Forelimb muscle (tissue), 1 donor: ENCODE measurements around the gene SLC32A1. TPM values are rescaled to one million over a fixed set of nuclear protein-coding genes. Genes with fewer than 3 reads are reported as not detected.
A peak's percentile ranks its signal among the peaks of the same experiment; 100 is the strongest.

Experiments used
- DNase-seq: peaks from one replicate; pipeline ENCODE4 v3.0.0-alpha.2; 2013; ENCODE audit warnings: low read depth
- polyA plus RNA-seq: library from polyadenylated mRNA; unstranded; fragments of 120-200 nt; gene quantifications from one replicate; pipeline ENCODE4 v1.2.1, GENCODE V29; 2013; ENCODE audit not compliant: insufficient read length

The SLC32A1 gene, protein sequence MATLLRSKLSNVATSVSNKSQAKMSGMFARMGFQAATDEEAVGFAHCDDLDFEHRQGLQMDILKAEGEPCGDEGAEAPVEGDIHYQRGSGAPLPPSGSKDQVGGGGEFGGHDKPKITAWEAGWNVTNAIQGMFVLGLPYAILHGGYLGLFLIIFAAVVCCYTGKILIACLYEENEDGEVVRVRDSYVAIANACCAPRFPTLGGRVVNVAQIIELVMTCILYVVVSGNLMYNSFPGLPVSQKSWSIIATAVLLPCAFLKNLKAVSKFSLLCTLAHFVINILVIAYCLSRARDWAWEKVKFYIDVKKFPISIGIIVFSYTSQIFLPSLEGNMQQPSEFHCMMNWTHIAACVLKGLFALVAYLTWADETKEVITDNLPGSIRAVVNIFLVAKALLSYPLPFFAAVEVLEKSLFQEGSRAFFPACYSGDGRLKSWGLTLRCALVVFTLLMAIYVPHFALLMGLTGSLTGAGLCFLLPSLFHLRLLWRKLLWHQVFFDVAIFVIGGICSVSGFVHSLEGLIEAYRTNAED
- polyA plus RNA-seq: not detected

DNA sequence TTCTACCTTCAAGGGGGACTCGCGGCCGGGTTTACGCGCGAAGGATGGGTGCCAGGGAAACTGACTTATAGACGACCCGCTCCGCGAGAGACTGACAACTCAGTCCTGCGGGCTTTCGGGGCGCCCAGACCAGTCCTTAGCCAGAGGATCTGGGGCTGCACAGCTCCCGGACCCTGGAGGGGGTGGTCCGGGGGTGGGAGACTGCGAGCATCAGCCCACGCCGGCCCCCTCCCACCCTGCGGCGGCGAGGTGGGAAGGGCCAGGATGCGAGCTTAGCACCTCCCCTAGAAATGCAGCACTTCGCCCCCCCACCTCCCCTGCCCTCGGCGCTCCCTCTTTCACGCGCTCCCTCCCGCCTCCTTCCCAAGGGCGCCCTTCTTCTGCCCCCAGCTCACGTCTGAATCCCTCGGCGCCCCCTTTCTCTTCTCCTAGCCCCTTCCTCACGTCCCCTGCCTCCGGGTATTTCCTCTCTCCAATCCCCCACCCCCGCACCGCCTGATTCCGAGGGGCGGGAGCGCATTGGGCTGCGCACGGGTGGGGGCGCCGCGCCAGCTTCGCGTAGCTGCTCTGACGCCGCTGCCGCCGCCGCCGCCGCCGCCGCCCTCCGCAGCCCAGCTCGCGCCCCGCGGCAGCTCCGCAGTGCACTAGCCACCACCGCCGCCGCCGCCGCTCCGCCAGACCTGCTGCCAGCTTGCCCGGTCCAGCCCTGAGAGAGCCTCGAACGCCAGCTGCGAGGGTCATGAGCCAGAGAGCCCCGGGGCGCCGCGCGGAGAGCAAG lies at the start of gene SLC32A1:
SLC32A1 (plus strand) TSS at position 639 of the 778 bp plus-strand sequence. CDS start 239 bp downstream, outside the sequence.
- DNase-seq: no peak

DNA sequence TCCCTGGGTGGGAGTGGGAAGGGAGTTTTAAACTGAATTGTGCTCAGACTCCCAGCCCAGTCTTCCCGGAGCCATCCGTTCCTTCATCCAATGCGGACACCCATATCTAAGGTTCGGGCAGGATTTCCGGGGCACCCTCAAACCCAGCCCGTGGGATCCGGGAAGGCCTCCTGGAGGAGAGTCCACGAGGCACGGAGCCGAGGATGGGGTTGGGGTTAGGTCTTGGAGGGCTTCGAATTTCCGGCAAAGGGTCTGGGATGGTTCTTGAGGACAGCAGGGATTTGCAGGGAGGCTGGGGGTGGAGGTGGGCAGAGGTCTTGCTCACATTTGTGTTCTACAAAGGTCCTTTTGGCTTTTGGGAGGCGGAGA lies 49.5 kb upstream of the SLC32A1 start:
- DNase-seq: no peak

DNA sequence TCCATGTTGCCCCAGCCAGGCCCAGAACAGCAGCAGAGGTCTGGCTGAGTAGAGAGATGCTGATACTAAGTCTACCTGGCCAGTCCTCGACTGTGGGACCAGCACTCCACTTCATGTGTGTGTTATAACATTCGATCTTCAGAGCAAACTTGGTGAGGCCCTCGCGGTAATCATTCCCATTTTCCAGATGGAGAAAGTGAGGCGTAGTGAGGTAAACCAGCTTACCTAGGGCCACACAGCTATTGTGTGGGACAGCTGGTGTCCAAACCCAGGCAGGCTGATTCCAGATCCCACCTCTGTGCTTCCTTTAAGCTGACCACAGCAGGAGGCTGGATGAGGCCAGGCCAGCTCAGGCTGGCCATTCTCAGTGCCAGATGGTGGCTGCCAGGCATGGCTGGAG lies 47.7 kb upstream of the SLC32A1 start:
- DNase-seq: no peak

DNA sequence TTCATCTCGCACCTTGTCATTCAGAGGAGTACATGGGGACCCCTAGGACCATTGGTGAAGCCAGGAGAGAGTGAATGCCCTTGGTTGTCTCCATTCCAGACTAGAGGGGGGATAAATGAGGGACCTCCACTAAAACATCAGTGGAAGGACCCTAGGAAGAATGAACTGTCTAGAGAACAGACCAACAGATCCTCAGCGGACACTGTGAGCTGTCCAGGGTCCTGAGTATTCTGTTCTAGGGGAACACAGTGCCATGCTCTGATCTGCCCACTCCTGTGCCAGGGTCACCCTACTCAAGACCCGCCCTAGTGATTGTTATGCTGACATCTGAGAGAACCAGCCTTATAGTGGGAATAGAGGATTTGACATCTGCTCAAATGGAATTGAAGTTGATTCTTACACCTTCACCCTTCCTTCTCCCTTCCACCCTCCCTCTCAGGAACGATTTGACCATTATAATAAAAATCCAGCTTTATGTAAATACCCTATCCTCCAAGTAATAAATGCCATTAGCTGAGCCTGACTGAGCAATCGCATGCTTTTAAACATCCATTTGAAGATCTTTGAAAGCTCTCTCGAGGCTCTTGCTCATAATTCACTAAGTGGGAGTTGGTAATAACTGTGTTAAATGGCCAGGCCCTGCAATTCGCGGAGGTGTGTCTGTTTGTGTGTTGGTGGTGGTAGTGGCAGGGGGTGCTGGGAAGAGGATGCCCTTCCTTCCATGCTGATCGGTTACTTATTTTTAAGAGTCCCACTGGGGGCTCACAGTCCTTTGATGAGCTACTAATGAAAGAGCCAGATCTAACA lies 43.6 kb upstream of the SLC32A1 start:
- no peak for DNase-seq

DNA sequence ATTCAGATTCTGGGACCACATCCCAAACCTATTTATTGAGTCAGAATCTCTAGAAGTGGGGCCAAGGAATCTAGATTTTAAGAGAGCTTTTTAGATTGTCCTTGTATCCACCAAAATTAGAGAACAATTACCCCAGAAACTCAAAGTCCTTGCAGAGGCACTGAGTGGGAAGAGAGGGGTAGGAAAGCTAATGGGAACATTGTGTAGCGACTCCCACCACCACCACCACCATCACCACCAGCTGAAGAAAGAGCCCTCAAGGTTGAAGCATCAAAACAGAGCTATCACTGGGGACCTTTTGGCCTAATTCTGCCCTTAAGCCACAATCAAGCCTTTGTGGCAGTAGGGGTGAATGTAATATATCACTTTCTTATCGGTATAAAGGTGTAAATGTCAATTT lies 39.0 kb upstream of the SLC32A1 start:
- DNase-seq: no peak

DNA sequence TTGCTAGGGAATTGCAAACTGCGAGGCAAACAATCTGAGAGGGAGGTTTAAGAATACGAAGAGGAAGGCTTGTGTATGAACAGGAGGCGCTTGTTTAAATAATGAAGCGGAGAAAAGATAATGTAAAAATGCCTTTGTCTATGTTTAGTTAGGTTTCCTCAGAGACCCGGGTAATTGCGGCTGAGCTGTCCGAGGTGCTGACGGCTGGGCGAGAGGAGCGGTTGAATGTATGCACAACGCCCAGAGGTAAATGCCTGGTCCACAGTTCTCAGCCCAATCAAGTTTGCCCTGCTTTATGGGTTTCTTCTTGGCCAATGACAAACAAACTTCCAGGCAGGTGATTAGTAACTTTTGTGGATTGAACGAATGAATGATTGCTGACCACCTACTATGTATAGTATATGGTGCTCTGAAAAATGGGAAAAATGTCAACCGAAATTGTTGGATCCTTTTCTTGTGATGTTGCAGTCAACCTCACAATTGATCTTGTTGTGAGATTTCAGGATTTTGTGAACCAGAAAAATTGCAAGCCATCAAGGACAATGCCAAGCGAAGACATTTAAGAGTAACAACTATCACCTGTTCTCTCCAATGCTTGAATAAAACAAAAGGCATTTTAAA lies 38.3 kb upstream of the SLC32A1 start:
- DNase-seq: no peak

DNA sequence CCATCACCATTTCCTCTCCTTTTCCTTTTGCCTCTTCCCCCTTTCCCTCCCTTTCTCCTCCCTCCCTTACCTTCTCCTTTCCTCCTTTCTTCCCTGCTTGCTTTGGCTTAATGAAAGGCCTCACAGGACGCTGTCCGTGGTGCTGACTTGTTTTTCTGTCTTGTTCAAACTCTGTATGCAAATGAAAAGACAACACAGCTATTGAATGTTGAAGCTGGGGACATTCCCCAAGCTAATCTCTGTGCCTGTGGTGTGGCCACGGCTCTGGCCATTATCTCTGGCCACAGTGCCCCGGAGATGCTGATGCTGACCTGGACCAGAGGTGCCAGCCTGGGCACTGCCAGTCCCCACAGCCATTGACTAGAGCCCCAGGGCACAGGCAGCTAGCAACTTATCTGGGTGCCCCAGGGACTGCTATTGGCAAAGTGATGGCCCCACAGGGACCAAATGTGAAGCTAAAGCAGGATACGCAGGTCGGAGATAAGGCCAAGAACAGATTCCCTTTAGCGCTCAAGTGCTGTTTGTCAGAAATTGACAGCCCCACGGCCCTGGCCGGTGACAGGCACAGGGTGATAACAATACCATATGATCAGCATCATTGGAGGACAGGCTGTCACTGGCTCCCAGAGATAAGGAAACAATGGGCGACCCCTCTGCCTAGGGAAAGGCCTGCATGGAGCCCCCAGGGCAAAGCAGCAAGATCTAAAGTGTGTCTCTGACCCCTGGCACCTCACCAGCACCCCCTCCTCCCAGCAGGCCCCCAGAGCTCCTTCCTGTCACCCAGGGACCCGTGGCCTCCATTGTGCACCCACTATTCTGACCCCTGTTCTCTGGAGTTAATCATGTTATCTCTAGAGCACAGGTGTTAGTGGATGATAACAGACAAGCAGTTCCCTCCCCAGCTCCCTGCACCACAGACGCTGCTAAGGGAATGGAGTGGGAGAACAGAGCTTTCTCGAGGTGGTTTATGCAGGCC lies 31.6 kb upstream of the SLC32A1 start:
- DNase-seq: peak; percentile 43

DNA sequence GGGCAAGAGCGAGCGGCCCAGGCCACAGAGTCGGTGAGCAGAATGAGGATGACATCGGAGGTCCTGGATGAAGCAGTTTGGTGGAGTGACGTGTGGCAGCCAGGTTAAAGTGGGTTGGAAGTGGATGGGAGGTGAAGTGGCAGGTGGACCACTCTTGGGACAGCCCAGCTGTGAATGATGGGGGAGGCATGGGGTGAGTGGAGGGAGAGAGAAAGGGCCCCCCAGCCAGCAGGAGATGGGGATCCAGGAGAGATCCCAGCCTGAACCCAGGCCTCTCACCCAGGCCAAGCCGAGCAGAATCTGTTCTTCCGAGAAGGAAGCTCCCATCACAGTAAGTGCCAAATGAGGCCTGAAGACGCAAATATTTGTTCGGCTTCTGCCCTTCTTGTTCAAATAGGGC lies 27.0 kb upstream of the SLC32A1 start:
- DNase-seq: no peak

DNA sequence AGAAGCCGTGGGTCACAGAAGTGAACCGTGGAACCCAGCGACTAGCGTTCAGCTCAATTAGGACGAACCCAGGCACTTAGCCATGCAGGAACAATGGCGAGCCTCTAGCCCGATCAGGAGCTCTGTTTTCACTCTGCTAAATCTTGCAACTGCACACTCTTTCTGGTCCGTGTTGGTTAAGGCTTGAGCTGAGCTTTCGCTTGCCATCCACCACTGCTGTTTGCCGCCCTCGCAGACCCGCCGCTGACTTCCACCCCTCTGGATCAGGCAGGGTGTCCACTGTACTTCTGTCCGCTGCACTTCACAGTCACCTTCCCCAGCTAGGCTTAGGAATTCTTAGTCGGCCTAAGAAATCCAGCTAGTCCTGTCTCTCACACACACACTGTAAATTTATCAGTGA lies 25.7 kb upstream of the SLC32A1 start:
- DNase-seq: no peak

DNA sequence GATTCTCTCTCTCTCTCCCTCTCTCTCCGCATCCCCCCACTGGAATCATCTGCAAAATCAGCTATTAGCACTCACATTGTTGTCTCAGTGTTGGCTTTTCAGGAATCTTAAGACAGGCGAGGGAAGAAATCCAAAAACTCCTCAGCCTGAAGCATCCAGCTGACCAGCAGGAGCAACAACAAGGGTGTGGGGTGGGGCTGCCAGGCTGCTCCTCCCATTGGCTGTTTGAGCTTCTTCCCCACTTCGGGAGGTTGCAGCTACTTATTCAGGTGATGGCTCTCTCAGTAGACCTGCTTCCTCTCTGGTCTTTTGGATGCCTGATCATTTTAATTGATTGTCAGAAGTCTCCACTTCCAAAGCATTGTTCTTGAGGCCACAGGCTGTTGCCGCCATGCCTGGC lies 24.1 kb upstream of the SLC32A1 start:
- DNase-seq: no peak

DNA sequence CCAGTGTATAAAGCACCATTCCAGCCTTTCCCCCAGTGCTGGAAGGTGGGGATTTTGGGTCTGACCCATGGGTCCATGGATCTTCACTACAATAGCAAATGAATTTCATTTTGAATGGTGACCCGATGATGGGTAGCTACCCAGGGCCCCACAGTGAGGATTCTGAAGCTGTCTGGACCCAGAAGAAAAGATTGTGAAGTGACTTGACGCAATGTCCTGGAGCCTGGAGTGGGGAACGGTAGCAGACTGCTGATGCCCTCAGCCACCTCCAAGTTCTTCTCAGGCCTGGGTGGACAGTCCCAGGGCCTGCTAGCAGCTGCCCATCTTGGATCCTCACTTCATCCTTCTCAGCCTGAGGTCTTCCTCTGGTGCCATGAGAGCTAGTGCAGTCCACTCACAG lies 23.4 kb upstream of the SLC32A1 start:
- no peak for DNase-seq

DNA sequence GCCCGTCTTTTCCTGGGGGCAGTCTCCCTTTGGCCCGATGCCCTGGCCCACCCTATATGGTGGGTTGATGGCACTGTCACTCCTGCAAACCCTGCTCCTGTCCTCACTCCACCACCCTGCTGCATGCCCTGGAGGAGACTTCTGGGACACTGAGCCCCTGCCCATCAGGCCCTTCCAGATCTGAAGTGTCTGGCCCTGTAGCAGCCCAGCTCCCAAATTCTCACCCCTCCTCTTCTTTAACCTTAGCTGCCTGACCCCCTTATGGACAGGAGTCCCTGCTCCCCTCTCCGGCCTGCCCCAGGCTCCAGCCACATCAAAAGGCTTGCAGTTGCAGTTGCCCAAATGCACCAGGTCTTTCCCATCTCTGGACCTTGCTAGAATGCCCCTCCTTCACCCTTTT lies 20.8 kb upstream of the SLC32A1 start:
- no peak for DNase-seq

DNA sequence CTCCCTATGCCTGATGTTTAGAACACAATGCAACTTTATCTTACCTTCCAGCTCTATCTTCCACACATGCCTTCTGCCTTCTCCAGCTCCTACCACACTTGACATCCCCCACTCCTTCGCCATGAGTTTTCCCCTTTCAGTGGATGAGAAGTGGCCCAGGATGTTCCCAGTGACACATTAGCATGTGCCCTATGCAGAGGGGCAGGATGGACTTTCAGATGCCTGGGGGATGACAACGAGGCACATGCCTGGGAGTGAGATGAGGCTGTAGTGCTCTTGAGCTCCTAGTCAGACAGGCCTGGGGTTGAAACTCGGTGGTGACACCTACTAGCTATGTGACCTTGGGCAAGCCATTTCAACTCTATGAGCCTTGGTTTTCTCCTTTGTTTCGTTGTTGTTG lies 20.1 kb upstream of the SLC32A1 start:
- no peak for DNase-seq

DNA sequence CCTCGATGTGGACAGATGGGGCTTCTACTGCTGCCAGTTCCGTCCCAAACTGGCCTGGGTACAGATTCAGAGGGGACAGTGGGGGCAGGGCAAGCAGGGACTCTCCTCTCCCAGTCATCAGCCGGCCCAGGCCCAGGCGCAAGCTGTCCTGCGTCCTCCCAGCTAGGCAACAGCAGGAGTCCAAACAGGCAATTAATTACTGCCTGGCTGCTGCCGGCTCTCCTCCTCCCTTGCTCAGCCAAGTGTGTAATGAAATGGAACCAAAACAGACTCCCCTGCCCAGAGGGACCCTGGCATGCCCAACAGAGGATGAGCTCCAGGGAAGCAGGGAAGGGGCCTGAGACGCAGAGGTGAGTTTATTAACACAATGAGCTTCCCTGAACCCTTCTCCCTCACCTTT lies 17.8 kb upstream of the SLC32A1 start:
- no peak for DNase-seq

DNA sequence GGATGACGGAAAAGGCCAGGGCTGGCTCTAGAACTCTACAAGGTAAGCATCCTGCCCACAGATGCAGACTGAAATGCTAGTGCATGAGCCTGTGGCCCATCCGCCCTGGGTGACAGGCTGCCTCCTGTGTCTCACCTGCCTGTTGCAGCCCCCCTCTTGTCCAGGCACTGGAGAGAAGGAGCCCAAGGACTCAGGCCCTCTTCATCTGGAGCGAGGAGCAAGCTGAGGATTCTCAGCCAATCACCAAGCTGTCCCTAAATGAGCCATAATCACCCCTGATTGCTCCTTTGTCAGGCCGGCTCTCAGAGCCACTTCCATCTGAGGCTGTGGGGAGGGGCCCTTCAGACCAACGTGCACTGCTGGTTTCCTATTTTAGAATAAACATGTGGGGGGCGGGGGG lies 10.0 kb upstream of the SLC32A1 start:
- DNase-seq: no peak

DNA sequence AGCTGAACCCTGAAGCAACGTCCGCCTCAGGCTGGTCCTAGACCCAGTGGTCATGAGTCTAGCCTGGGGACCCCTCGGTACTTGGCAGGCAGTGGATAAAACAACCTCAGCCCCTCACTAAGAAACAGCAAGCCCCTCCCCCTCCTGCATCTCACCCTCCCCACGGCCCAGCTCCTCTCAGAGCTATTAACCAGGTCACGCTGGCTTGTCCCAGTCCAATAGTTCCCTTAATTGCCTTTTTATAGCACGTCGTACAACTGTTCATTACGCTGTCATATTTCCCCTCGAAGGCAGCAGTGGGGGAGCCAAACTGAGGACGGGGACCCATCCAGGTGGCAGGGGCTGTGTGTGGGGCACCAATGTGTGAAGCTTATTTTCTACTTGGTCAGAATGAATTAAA lies 8.6 kb upstream of the SLC32A1 start:
- no peak for DNase-seq

DNA sequence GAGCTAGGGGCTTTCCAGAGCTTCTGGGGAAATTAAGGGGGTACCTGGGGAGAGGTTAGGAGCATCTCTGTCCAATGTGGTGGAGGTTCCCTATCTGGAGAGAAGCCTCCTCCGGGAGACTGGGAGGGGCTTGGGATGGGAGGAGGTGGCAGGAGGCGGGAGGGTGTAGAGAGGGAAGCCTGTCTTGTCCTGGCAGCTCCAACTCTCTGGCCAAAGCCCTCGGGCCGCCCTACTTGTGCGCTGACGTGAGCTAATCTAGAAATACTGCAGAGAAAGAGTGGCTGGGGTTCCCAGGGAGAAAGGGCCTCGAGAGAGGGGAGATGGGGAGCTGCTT lies 1.6 kb upstream of the SLC32A1 start:
- DNase-seq: no peak

DNA sequence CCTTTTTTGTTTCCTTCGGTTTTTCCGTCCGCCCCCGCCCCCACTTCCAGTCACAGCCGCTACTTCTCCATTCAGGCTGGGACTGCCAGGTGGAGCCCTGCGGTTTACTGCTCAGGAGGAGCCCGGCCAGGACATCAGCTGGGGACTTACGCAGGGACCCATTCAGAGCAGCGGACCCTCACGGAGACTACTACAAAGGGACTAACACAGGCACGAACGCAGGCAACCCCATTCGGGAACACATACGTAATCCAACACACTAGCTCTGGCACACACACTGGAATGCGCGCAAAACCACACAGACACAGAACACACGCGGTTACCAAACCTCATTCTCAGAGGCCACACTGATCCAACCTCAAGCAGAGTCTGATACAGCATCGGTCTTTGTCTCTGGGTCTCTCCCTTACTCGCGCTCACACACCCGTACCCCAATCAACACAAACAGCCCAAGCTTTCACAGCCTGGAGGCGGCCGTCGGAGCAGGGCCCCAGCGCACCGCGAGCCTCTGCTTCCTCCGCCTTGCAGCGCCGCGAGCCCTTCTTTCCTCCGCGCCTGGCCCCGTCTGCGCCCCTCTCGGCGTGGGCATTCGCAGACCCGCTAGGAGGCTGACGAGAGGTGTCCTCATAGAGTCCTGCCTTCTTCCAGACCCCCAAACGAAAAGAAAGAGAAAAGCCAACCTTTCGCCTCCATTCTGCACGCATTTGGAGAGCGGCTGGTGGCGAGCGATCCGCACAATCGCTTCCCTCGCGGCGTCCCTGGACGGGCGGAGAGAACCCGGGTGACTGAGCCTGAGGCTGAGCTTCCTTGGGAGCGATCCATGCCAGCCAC lies 1.1 kb upstream of the SLC32A1 start:
- DNase-seq: no peak

DNA sequence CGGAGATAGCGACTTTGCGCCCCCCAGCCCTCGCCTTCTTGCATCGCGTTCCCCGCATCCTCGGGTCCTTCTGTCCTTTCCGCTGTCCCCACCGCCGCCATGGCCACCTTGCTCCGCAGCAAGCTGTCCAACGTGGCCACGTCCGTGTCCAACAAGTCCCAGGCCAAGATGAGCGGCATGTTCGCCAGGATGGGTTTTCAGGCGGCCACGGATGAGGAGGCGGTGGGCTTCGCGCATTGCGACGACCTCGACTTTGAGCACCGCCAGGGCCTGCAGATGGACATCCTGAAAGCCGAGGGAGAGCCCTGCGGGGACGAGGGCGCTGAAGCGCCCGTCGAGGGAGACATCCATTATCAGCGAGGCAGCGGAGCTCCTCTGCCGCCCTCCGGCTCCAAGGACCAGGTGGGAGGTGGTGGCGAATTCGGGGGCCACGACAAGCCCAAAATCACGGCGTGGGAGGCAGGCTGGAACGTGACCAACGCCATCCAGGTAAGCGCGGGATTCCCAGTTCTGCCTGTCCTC lies 401 bp downstream of the SLC32A1 start:
- no peak for DNase-seq
